GM10266 (cell line): Measurements from ENCODE around the gene ANKRD13C.

Experiments
- DNase-seq: peaks from one replicate; pipeline ENCODE4 v3.0.0; 2012; ENCODE audit errors: extremely low spot score
- CTCF ChIP-seq: IDR thresholded peaks from 2 replicates; pipeline ENCODE4 v1.5.1; 2012; ENCODE audit warnings: mild to moderate bottlenecking, low read depth; ENCODE audit not compliant: control insufficient read depth, insufficient read depth; ENCODE audit errors: missing control alignments

Gene ANKRD13C

DNA sequence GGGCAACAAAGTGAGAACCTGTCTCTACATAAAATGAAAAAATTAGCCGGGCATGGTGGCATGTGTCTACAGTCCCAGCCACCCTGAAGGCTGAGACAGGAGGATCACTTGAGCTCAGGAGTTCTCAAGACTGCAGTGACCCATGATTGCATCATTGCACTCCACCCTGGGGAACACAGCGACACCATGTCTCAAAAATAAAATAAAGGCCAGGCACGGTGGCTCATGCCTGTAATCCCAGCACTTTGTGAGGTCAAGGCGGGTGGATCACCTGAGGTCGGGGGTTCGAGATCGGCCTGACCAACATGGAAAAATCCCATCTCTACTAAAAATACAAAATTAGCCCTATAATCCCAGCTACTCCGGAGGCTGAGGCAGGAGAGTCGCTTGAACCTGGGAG, 20.1 kb downstream of the ANKRD13C start:
- TF ChIP-seq CTCF: no peak
- no peak for DNase-seq

- DNase-seq: no peak
- no peak for TF ChIP-seq CTCF
Observed at GRCh38 chr1:70333245-70333644, 21.3 kb downstream of the ANKRD13C start.

- DNase-seq: no peak
- TF ChIP-seq CTCF: no peak
Observed at GRCh38 chr1:70331962-70332361, 22.6 kb downstream of the ANKRD13C start.

- TF ChIP-seq CTCF: no peak
- DNase-seq: no peak
Observed at GRCh38 chr1:70327306-70328076, 27.0 kb downstream of the ANKRD13C start.

GRCh38 chr1:70324683-70325082, 29.8 kb downstream of the ANKRD13C start:
- TF ChIP-seq CTCF: no peak
- no peak for DNase-seq

- TF ChIP-seq CTCF: no peak
- no peak for DNase-seq
Observed at GRCh38 chr1:70319750-70320149, 34.8 kb downstream of the ANKRD13C start.

DNA sequence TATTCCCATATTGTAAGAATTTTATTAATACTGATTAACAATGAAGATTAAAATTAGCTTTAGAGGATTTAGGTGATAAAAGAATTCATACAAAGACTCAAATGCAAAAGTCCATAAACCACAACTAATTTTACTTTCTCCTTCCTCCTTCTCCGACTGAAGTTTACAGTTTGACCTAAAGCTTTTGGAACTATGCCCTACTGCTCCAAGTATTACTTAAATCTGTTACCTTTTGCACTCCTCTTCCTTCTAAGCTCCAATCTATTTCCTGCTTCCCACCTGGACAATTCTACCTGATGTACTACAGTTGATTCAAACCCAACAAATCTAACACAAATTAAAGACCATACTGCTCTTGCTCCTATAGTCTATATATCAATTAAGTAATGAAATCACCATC, 36.3 kb downstream of the ANKRD13C start:
- DNase-seq: no peak
- TF ChIP-seq CTCF: no peak
